Neuronal stem cell (in vitro differentiated cells): Measurements from ENCODE around the gene RYR2.

Experiments
- DNase-seq: peaks from one replicate; pipeline ENCODE4 v3.0.0-alpha.2; 2013; ENCODE audit warnings: low spot score
- H2AFZ ChIP-seq: one replicate; pipeline ENCODE4 v1.6.1; 2013; ENCODE audit warnings: mild to moderate bottlenecking, low read length, inconsistent platforms
- H2AK5ac ChIP-seq: 2 replicates; pipeline ENCODE4 v1.6.1; 2013; ENCODE audit warnings: low read depth, mild to moderate bottlenecking, inconsistent platforms, low read length, moderate library complexity, mixed read lengths
- H2BK120ac ChIP-seq: 2 replicates; pipeline ENCODE4 v1.6.1; 2013; ENCODE audit warnings: low read depth, mild to moderate bottlenecking, inconsistent platforms, low read length, moderate library complexity, mixed read lengths
- H2BK12ac ChIP-seq: one replicate; pipeline ENCODE4 v1.6.1; 2013; ENCODE audit warnings: low read length, inconsistent platforms
- H2BK15ac ChIP-seq: 2 replicates; pipeline ENCODE4 v1.6.1; 2013; ENCODE audit warnings: mild to moderate bottlenecking, low read length, inconsistent platforms, mixed read lengths
- H2BK5ac ChIP-seq: one replicate; pipeline ENCODE4 v1.6.1; 2013; ENCODE audit warnings: inconsistent platforms, mild to moderate bottlenecking, low read length, moderate library complexity
- H3K14ac ChIP-seq: one replicate; pipeline ENCODE4 v1.6.1; 2013; ENCODE audit warnings: low read length, inconsistent platforms
- H3K18ac ChIP-seq: 2 replicates; pipeline ENCODE4 v1.6.1; 2013; ENCODE audit warnings: low read length, inconsistent platforms
- H3K23ac ChIP-seq: 2 replicates; pipeline ENCODE4 v1.6.1; 2013; ENCODE audit warnings: low read depth, mild to moderate bottlenecking, mixed read lengths, low read length, inconsistent platforms; ENCODE audit not compliant: poor library complexity
- H3K27ac ChIP-seq: replicated peaks from 3 replicates; pipeline ENCODE4 v1.5.1; 2013; ENCODE audit warnings: low read length, inconsistent platforms
- H3K27me3 ChIP-seq, 3 experiments: 2 replicates each; pipeline ENCODE4 v1.6.1; 2013; ENCODE audit warnings: low read length in 3 of 3, mild to moderate bottlenecking in 2 of 3, inconsistent platforms in 1 of 3, low read depth in 1 of 3, mixed read lengths in 1 of 3, moderate library complexity in 1 of 3; ENCODE audit not compliant: control insufficient read depth in 3 of 3, insufficient read depth in 3 of 3
- H3K36me3 ChIP-seq, 2 donors: replicated peaks in 1 of 2; 2 replicates each; pipeline ENCODE4 v1.6.1; 2013; ENCODE audit warnings: low read length in 2 of 2; ENCODE audit not compliant: control insufficient read depth in 2 of 2, insufficient read depth in 2 of 2
- H3K4ac ChIP-seq: 2 replicates; pipeline ENCODE4 v1.6.1; 2013; ENCODE audit warnings: inconsistent platforms, mild to moderate bottlenecking, low read length, moderate library complexity
- H3K4me1 ChIP-seq, 2 donors: 1 replicate in 1 of 2; 2 replicates in 1 of 2; pipeline ENCODE4 v1.6.1; 2013; ENCODE audit warnings: low read length in 2 of 2, low read depth in 1 of 2; ENCODE audit not compliant: control insufficient read depth in 2 of 2, insufficient read depth in 1 of 2
- H3K4me2 ChIP-seq: one replicate; pipeline ENCODE4 v1.6.1; 2013; ENCODE audit warnings: mild to moderate bottlenecking, low read length, inconsistent platforms; ENCODE audit not compliant: insufficient read depth, poor library complexity, severe bottlenecking
- H3K4me3 ChIP-seq, 2 donors: 2 replicates each; pipeline ENCODE4 v1.5.1; 2013; ENCODE audit warnings: low read length in 2 of 2, mild to moderate bottlenecking in 2 of 2, inconsistent platforms in 1 of 2, moderate library complexity in 1 of 2
- H3K79me1 ChIP-seq: one replicate; pipeline ENCODE4 v1.6.1; 2013; ENCODE audit warnings: low read depth, mild to moderate bottlenecking, inconsistent platforms, low read length, moderate library complexity
- H3K9ac ChIP-seq: one replicate; pipeline ENCODE4 v1.6.1; 2013; ENCODE audit warnings: mild to moderate bottlenecking, low read depth, low read length, inconsistent platforms; ENCODE audit not compliant: poor library complexity
- H3K9me3 ChIP-seq, 2 donors: replicated peaks in 1 of 2; 2 replicates each; pipeline versions ENCODE3 to v1.6.1; 2013; ENCODE audit warnings: low read length in 2 of 2, mild to moderate bottlenecking in 2 of 2, inconsistent platforms in 1 of 2, low read depth in 1 of 2, mixed read lengths in 1 of 2, moderate library complexity in 1 of 2; ENCODE audit not compliant: control insufficient read depth in 2 of 2, insufficient read depth in 1 of 2
- H4K8ac ChIP-seq: one replicate; pipeline ENCODE4 v1.6.1; 2013; ENCODE audit warnings: low read depth, mild to moderate bottlenecking, inconsistent platforms, low read length, moderate library complexity
- H4K91ac ChIP-seq: one replicate; pipeline ENCODE4 v1.6.1; 2013; ENCODE audit warnings: low read length, low read depth, mild to moderate bottlenecking, inconsistent platforms; ENCODE audit not compliant: poor library complexity
- WGBS, 2 donors: extraction: QIAGEN DNeasy Blood & Tissue Kit; methylation state at CpG; one replicate each; pipeline ENCODE4 v1.1.7; 2013; ENCODE audit warnings: missing lambda C conversion rate in 2 of 2, mixed read lengths in 1 of 2; ENCODE audit not compliant: insufficient read length in 2 of 2, insufficient replicate concordance in 1 of 2; ENCODE audit errors: extremely low coverage in 2 of 2; 5-methylcytosine and 5-hydroxymethylcytosine counted together

Gene RYR2

DNA sequence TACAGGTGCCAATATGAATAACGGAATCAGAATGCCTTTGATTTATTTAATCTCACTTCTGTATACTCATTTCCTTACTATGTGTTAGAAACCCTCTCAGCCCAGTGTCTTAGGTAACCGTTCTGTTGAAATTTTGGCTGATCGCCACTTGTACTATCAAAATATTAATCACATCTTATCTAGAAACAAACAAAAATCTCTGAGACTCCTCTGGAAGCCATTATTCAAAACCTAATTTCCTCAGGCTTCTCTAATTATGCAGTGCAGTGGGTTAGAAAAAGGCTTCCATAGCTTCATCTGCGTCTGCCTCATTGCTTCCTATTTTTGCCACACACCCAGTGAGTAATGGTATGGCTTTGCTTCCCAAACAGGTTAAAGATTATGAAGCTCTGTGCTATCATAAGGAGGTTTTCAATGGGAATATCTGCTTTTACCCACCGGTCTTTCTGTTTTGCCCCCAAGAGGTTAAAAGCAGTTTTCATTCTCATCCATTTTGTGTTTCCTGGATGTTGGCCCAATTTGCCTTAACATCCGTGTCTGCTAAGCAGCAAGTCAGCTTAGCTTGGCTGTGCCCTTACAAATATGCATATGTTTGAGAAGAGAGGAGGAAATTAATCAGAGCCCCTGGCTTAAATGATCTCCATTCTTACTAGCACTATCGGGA, 129.6 kb downstream of the RYR2 start:
- Histone ChIP-seq H2AFZ (no peak overlapping the region), H3K79me1 (no peaks in the 10 kb centered on the region), H2BK15ac (no peak overlapping the region), H3K9ac (no peak overlapping the region), H3K27ac (no peak overlapping the region), H3K18ac (no peak overlapping the region), H4K91ac (no peak overlapping the region), H3K4me1 (no peaks in the 10 kb centered on the region), H3K27me3 (peaks cover 0 to 3% (median 0%) of the 10 kb centered on the region in 3 experiments), H2BK5ac (no peak overlapping the region), H3K9me3 (no peaks in the 10 kb centered on the region), H3K4me2 (no peak overlapping the region), H2AK5ac (no peak overlapping the region), H4K8ac (no peak overlapping the region), H3K4ac (no peak overlapping the region), H3K4me3 (no peak overlapping the region), H3K14ac (no peak overlapping the region), H3K36me3 (no peaks in the 10 kb centered on the region), H3K23ac (no peak overlapping the region), H2BK120ac (no peak overlapping the region), H2BK12ac (no peak overlapping the region)
- no CpG with 5 or more reads among the region's 7 CpGs for WGBS, 2 donors
- no peak for DNase-seq

DNA sequence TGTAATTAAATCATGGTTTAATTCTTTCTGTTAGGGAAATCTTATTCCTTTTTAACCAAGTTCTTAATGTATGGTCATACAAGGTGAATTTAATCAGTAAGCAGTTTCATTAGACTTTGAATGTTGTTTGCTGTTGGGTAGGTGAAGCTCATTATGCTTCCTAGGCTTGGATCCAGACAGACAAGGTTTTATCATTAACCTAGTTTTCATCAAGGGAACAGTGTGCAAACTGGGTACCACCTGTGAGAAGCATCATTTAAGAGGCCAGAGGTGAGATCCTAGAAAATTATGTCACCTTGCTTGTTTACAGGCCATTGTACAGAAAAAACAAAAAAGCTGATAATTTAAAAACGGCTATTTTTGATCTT, 130.1 kb downstream of the RYR2 start:
- H3K4me2 ChIP-seq = no peak overlapping the region
- no peak overlapping the region for H3K27ac ChIP-seq
- H3K9me3 ChIP-seq = no peaks in the 10 kb centered on the region
- H3K4me3 ChIP-seq = no peak overlapping the region
- H3K14ac ChIP-seq = no peak overlapping the region
- H2AK5ac ChIP-seq = no peak overlapping the region
- no peaks in the 10 kb centered on the region for H3K36me3 ChIP-seq
- H2BK15ac ChIP-seq = no peak overlapping the region
- no peaks in the 10 kb centered on the region for H3K4me1 ChIP-seq
- WGBS, 2 donors = no CpG with 5 or more reads among the region's 1 CpG
- no peak overlapping the region for H4K8ac ChIP-seq
- no peak overlapping the region for H4K91ac ChIP-seq
- H3K18ac ChIP-seq = no peak overlapping the region
- H3K79me1 ChIP-seq = no peaks in the 10 kb centered on the region
- H2BK120ac ChIP-seq = no peak overlapping the region
- no peak overlapping the region for H3K9ac ChIP-seq
- H3K23ac ChIP-seq = no peak overlapping the region
- no peak overlapping the region for H2BK12ac ChIP-seq
- no peak overlapping the region for H3K4ac ChIP-seq
- peaks cover 0 to 3% (median 0%) of the 10 kb centered on the region in 3 experiments for H3K27me3 ChIP-seq
- DNase-seq = no peak
- no peak overlapping the region for H2AFZ ChIP-seq
- no peak overlapping the region for H2BK5ac ChIP-seq

DNA sequence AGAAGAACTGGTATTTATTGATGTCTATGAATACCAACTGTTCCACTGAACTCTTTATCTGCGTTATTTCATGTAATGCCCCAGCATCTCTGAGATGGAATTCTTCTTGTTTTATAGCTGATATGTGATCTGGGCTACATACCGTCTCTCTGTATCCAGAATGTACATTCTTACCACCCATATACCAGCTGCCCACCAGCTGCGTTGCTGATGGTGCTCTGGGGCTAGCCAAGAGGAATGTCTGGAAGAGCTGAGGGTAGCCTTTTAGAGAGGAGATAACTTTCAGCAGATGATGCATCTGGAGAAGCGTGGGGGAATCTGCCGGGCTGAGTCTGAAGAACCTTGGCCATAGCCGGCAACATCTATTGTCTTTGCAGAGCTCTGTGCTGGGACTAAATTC, 137.5 kb downstream of the RYR2 start:
- no peak overlapping the region for H2AFZ ChIP-seq
- H3K18ac ChIP-seq = no peak overlapping the region
- H4K8ac ChIP-seq = no peak overlapping the region
- H2AK5ac ChIP-seq = no peak overlapping the region
- H2BK12ac ChIP-seq = no peak overlapping the region
- no peak overlapping the region for H3K23ac ChIP-seq
- H4K91ac ChIP-seq = no peak overlapping the region
- no peak overlapping the region for H2BK120ac ChIP-seq
- no peak overlapping the region for H3K4ac ChIP-seq
- H3K4me2 ChIP-seq = no peak overlapping the region
- no peak overlapping the region for H3K4me3 ChIP-seq
- no peaks in the 10 kb centered on the region for H3K27me3 ChIP-seq
- H2BK5ac ChIP-seq = no peak overlapping the region
- no peak overlapping the region for H3K9ac ChIP-seq
- no peak overlapping the region for H3K14ac ChIP-seq
- H3K79me1 ChIP-seq = no peaks in the 10 kb centered on the region
- no peaks in the 10 kb centered on the region for H3K9me3 ChIP-seq
- DNase-seq = no peak
- H3K4me1 ChIP-seq = peaks cover 0 to 3% of the 10 kb centered on the region in 2 donors
- no peak overlapping the region for H3K27ac ChIP-seq
- H3K36me3 ChIP-seq = no peaks in the 10 kb centered on the region
- H2BK15ac ChIP-seq = no peak overlapping the region
- WGBS, 2 donors = no CpG with 5 or more reads among the region's 6 CpGs

DNA sequence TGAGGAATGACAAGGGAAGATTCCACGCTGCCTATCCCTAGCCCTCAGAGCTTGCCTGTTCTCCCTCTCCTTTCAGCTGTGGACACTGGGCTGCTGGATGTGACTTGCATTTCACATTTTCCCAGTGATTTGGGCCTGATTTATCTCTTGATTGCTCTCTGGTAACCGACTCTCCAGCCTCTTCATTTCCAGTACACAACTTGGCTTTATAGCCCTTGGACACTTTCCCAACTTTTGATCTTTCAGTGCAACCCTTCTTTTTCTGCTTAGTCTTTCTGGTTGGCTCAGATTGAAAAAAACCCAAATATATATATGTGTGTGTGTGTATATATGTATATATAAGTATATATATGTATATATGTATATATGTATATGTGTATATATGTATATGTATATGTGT, 138.3 kb downstream of the RYR2 start:
- Histone ChIP-seq H2BK12ac (no peak overlapping the region), H3K4me1 (peaks cover 0 to 3% of the 10 kb centered on the region in 2 donors), H3K4me3 (no peak overlapping the region), H3K4me2 (no peak overlapping the region), H3K9ac (no peak overlapping the region), H3K27me3 (no peaks in the 10 kb centered on the region), H2AK5ac (no peak overlapping the region), H3K14ac (no peak overlapping the region), H2AFZ (no peak overlapping the region), H3K4ac (no peak overlapping the region), H3K27ac (no peak overlapping the region), H3K79me1 (no peaks in the 10 kb centered on the region), H2BK120ac (no peak overlapping the region), H3K36me3 (no peaks in the 10 kb centered on the region), H4K91ac (no peak overlapping the region), H3K9me3 (no peaks in the 10 kb centered on the region), H2BK15ac (no peak overlapping the region), H2BK5ac (no peak overlapping the region), H4K8ac (no peak overlapping the region), H3K18ac (no peak overlapping the region), H3K23ac (no peak overlapping the region)
- no peak for DNase-seq
- no CpG with 5 or more reads among the region's 2 CpGs for WGBS, 2 donors
